Peyer's patch (tissue), 4 donors: ENCODE measurements around the gene AUTS2.

Experiments used
- POLR2A ChIP-seq, 2 donors: fragments of 450-650 bp; IDR thresholded peaks; one replicate each; pipeline ENCODE4 v1.5.1; 2017; ENCODE audit warnings: antibody characterized with exemption in 2 of 2, mild to moderate bottlenecking in 2 of 2, moderate library complexity in 2 of 2
- TF ChIP-seq, protein P1 (sequence below), 6 experiments: fragments of 450-650 bp in 4 of 6; fragments of 200-600 bp in 2 of 6; sonication (generic) in 1 of 6; IDR thresholded peaks; one replicate each; pipeline ENCODE4 v1.5.1; 2017 to 2019; ENCODE audit warnings: antibody characterized with exemption in 6 of 6, mild to moderate bottlenecking in 3 of 6, moderate library complexity in 1 of 6

DNA sequence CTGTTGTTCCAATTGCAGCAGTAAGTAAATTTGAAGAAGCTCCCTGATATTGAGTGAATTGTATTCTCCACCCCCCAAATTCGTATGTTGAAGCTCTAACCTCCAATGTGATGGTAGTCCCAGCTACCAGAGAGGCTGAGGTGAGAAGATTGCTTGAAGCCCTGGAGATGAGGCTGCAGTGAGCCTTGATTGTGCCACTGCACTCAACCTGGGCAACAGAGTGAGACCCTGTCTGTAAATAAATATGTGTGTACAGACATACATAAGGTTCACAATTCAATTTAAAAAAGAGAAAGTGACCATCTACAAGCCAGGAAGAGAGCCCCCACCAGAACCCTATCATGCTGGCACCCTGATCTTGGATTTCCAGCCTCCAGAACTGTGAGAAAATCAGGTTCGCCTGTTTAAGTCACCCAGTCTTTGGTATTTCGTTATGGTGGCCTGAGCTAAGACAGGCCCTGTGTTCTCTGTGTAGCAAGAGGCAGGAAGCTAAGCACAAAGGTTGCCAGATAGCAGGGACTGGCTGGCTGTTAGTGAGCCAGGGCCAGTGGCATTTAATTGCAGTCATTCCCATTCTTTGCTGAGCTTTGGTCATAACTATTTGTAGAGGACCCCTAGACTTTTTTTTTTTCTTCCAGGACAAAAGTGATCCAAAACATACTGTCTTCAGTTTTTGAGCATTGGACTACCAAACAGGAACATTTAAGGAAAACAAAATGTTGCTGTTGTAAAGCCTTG is 45.6 kb downstream of the AUTS2 start:
- TF ChIP-seq, protein P1, sequence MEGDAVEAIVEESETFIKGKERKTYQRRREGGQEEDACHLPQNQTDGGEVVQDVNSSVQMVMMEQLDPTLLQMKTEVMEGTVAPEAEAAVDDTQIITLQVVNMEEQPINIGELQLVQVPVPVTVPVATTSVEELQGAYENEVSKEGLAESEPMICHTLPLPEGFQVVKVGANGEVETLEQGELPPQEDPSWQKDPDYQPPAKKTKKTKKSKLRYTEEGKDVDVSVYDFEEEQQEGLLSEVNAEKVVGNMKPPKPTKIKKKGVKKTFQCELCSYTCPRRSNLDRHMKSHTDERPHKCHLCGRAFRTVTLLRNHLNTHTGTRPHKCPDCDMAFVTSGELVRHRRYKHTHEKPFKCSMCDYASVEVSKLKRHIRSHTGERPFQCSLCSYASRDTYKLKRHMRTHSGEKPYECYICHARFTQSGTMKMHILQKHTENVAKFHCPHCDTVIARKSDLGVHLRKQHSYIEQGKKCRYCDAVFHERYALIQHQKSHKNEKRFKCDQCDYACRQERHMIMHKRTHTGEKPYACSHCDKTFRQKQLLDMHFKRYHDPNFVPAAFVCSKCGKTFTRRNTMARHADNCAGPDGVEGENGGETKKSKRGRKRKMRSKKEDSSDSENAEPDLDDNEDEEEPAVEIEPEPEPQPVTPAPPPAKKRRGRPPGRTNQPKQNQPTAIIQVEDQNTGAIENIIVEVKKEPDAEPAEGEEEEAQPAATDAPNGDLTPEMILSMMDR (IDR thresholded peaks at IDR 0.05) = no peak
- TF ChIP-seq POLR2A (IDR thresholded peaks at IDR 0.05) = no peak
